Measurements from ENCODE around the gene PHF21A. TPM values are rescaled to one million over a fixed set of nuclear protein-coding genes. Genes with fewer than 3 reads are reported as not detected.

The PHF21A gene
- total and polyA plus RNA-seq, 2 donors (not counting 3 experiments of a cell fraction or from before 2014, with no cell fraction given) = 14.1 to 30.5 TPM

DNA sequence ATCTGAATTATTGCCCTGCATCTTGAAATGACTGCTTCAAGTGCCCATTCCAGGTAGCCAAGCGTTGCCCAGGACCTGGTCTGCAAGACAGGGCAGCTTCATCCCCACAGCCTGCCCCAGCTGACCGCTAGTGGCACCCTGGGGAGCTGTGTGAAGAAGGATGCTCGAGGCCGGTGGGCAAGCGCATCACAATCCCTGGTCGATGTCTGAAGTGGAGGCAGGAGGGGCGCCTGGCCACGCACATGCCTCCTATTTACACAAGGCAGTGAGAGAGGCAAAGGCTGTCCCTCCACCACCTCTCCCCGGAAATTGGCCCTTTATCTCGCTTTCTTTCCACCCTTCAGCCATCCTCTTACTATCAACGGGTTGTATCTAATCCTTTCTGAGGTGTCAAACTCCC, 28.1 kb upstream of the PHF21A start:
- H3K79me2 ChIP-seq (ENCODE audit: control insufficient read depth, insufficient read depth, low read length) = no peaks in the 10 kb centered on the region
- FAIRE-seq = no peak
- no peak overlapping the region for H3K4me3 ChIP-seq (replicated peaks in 1 of 3; ENCODE audit: insufficient read depth in 1 of 3, low read depth in 1 of 3, low read length in 3 of 3)
- no peaks in the 10 kb centered on the region for H3K4me1 ChIP-seq (ENCODE audit: control insufficient read depth, extremely low read depth, insufficient read depth, low read length)
- no peak for TF ChIP-seq POLR2A (IDR thresholded peaks at IDR 0.05; ENCODE audit: low read depth, low read length)
- peaks cover 9 to 18% of the 10 kb centered on the region in 2 experiments for H3K27me3 ChIP-seq (ENCODE audit: control insufficient read depth in 2 of 2, insufficient read depth in 2 of 2, low read length in 2 of 2)
- H3K9me1 ChIP-seq (replicated peaks; ENCODE audit: control insufficient read depth, extremely low read depth, insufficient read depth, low read length) = no peaks in the 10 kb centered on the region
- no peaks in the 10 kb centered on the region for H3K9me3 ChIP-seq (replicated peaks; ENCODE audit: control insufficient read depth, insufficient read depth, low read length)
- no peaks in the 10 kb centered on the region for H3K36me3 ChIP-seq (ENCODE audit: control insufficient read depth in 2 of 2, extremely low read depth in 1 of 2, insufficient read depth in 2 of 2, low read length in 2 of 2)
- DNase-seq (ENCODE audit: low read depth, low spot score) = no peak
- no peak overlapping the region for H3K9ac ChIP-seq (replicated peaks; ENCODE audit: extremely low read depth, insufficient read depth, low read length)
- no TSS peak for BruUV-seq (replicated peaks)
- H2AFZ ChIP-seq (ENCODE audit: low read depth, low read length) = no peak overlapping the region
- H3K27ac ChIP-seq (ENCODE audit: insufficient read depth, low read depth, low read length) = no peak overlapping the region
- dilution Hi-C loops (cut with MboI; ENCODE audit: extremely low pct_ligation_motif_present, low sequenced_read_pairs) = no loop called here
- no peak overlapping the region for H3K4me2 ChIP-seq (ENCODE audit: insufficient read depth, low read length)
- H4K20me1 ChIP-seq (replicated peaks; ENCODE audit: control insufficient read depth, extremely low read depth, insufficient read depth, low read length) = no peaks in the 10 kb centered on the region
- ChIA-PET CTCF (interaction anchor here (0.6 kb wide), 1 partner anchor 274 kb away, joined by 3 read pairs; no protein-coding TSS in a partner anchor), POLR2A (no interaction called here)
- intact Hi-C loops (cut with micrococcal nuclease) = no loop called here

DNA sequence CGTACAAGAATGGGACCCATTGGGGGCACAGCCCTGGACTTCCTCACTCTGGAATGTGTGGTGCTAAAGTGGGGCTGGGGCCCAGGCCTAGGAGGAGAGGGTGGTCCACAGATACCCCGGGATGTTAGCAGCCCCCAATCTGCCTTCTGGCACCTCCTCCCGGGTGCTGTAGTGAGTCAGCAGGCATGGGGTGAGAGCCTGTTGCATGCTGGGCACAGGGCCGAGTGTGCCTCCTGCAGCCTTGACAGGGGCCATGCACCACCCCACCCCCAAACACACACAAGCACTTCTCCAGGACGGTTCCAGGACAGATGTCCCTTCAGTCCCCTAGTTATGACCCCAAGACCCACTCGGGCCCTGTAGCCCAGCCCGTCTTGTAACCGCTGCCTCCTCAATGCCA, 23.5 kb upstream of the PHF21A start:
- dilution Hi-C loops (cut with MboI; ENCODE audit: extremely low pct_ligation_motif_present, low sequenced_read_pairs) (no loop called here), intact Hi-C loops (cut with micrococcal nuclease) (no loop called here)
- Histone ChIP-seq H3K27ac (ENCODE audit: insufficient read depth, low read depth, low read length) (no peak overlapping the region), H3K36me3 (ENCODE audit: control insufficient read depth in 2 of 2, extremely low read depth in 1 of 2, insufficient read depth in 2 of 2, low read length in 2 of 2) (no peaks in the 10 kb centered on the region), H3K79me2 (ENCODE audit: control insufficient read depth, insufficient read depth, low read length) (no peaks in the 10 kb centered on the region), H3K4me3 (replicated peaks in 1 of 3; ENCODE audit: insufficient read depth in 1 of 3, low read depth in 1 of 3, low read length in 3 of 3) (no peak overlapping the region), H3K27me3 (ENCODE audit: control insufficient read depth in 2 of 2, insufficient read depth in 2 of 2, low read length in 2 of 2) (peaks cover 8 to 14% of the 10 kb centered on the region in 2 experiments), H3K4me1 (ENCODE audit: control insufficient read depth, extremely low read depth, insufficient read depth, low read length) (no peaks in the 10 kb centered on the region), H2AFZ (ENCODE audit: low read depth, low read length) (no peak overlapping the region), H3K9ac (replicated peaks; ENCODE audit: extremely low read depth, insufficient read depth, low read length) (no peak overlapping the region), H3K4me2 (ENCODE audit: insufficient read depth, low read length) (no peak overlapping the region), H3K9me3 (replicated peaks; ENCODE audit: control insufficient read depth, insufficient read depth, low read length) (no peaks in the 10 kb centered on the region), H4K20me1 (replicated peaks; ENCODE audit: control insufficient read depth, extremely low read depth, insufficient read depth, low read length) (no peaks in the 10 kb centered on the region), H3K9me1 (replicated peaks; ENCODE audit: control insufficient read depth, extremely low read depth, insufficient read depth, low read length) (no peaks in the 10 kb centered on the region)
- CTCF ChIA-PET = no interaction called here
- TF ChIP-seq MYC (IDR thresholded peaks at IDR 0.05; ENCODE audit: low read depth, low read length) = no peak
- TF ChIP-seq POLR2A (IDR thresholded peaks at IDR 0.05; ENCODE audit: low read depth, low read length) = no peak
- no peak for TF ChIP-seq POLR2AphosphoS5 (IDR thresholded peaks at IDR 0.05; ENCODE audit: insufficient read depth, low read depth, low read length)
- no peak for TF ChIP-seq FOS (IDR thresholded peaks at IDR 0.05; ENCODE audit: borderline replicate concordance, insufficient read depth, low read length)
- FAIRE-seq = no peak
- no peak for DNase-seq (ENCODE audit: low read depth, low spot score)
- POLR2A ChIA-PET = no interaction called here
- no TSS peak for BruUV-seq (replicated peaks)

All from endothelial cell of umbilical vein (primary cell).